Neural cell (in vitro differentiated cells): ENCODE measurements around the gene KLHL22. TPM values are rescaled to one million over a fixed set of nuclear protein-coding genes. Genes with fewer than 3 reads are reported as not detected.

Experiments
- H2AFZ ChIP-seq: fragments of 200-600, 300-800 bp; sonication (generic), shearing (Covaris generic); 2 replicates; pipeline ENCODE4 v1.6.0; 2014; ENCODE audit warnings: low read depth, mild to moderate bottlenecking, antibody characterized with exemption, low read length, moderate library complexity
- H3F3A ChIP-seq: fragments of 200-600 bp; shearing (Covaris generic); 2 replicates; pipeline ENCODE4 v1.6.1; 2016; ENCODE audit warnings: mild to moderate bottlenecking, moderate library complexity, mixed read lengths, antibody characterized with exemption, low read length; ENCODE audit not compliant: insufficient read depth, poor library complexity, severe bottlenecking
- H3K27ac ChIP-seq: fragments of 200-600, 300-800 bp; sonication (generic), shearing (Covaris generic); 2 replicates; pipeline ENCODE4 v1.5.1; 2014; ENCODE audit warnings: mild to moderate bottlenecking, low read length, moderate library complexity
- H3K27me3 ChIP-seq: fragments of 300-800, 200-600 bp; sonication (generic), shearing (Covaris generic); 2 replicates; pipeline ENCODE4 v1.6.0; 2014; ENCODE audit warnings: mild to moderate bottlenecking, low read depth, low read length, moderate library complexity; ENCODE audit not compliant: insufficient read depth
- H3K36me3 ChIP-seq: fragments of 300-800, 200-600 bp; sonication (generic), shearing (Covaris generic); 2 replicates; pipeline ENCODE4 v1.5.1; 2014; ENCODE audit warnings: mild to moderate bottlenecking, antibody characterized with exemption, low read length, moderate library complexity; ENCODE audit not compliant: insufficient read depth
- H3K4me2 ChIP-seq: fragments of 300-800, 200-600 bp; sonication (generic), shearing (Covaris generic); 2 replicates; pipeline ENCODE4 v1.6.0; 2014; ENCODE audit warnings: mild to moderate bottlenecking, low read length
- H3K4me3 ChIP-seq: fragments of 300-800, 200-600 bp; sonication (generic), shearing (Covaris generic); 2 replicates; pipeline ENCODE4 v1.5.1; 2014; ENCODE audit warnings: mild to moderate bottlenecking, low read length, moderate library complexity
- H3K79me2 ChIP-seq: fragments of 200-600 bp; shearing (Covaris generic); replicated peaks from 2 replicates; pipeline ENCODE4 v1.6.0; 2014; ENCODE audit warnings: mild to moderate bottlenecking, low read length, moderate library complexity; ENCODE audit not compliant: insufficient read depth
- H3K9ac ChIP-seq: fragments of 300-800, 200-600 bp; sonication (generic), shearing (Covaris generic); 2 replicates; pipeline ENCODE4 v1.6.1; 2016; ENCODE audit warnings: mild to moderate bottlenecking, low read length, mixed read lengths
- H3K9me2 ChIP-seq: fragments of 200-600 bp; shearing (Covaris generic); 2 replicates; pipeline ENCODE4 v1.6.1; 2016; ENCODE audit warnings: mild to moderate bottlenecking, low read length, mixed read lengths; ENCODE audit not compliant: insufficient read depth
- H3K9me3 ChIP-seq: fragments of 200-600, 300-800 bp; sonication (generic), shearing (Covaris generic); 2 replicates; pipeline ENCODE4 v1.6.1; 2016; ENCODE audit warnings: mild to moderate bottlenecking, mixed run types, low read length, moderate library complexity, mixed read lengths
- H4K20me1 ChIP-seq: fragments of 200-600 bp; shearing (Covaris generic); 2 replicates; pipeline ENCODE4 v1.6.1; 2016; ENCODE audit warnings: mild to moderate bottlenecking, mixed run types; ENCODE audit not compliant: insufficient read depth
- CTCF ChIP-seq: fragments of 450-650 bp; IDR thresholded peaks from 2 replicates; pipeline ENCODE4 v1.5.1; 2014; ENCODE audit warnings: antibody characterized with exemption, mild to moderate bottlenecking, moderate library complexity; ENCODE audit not compliant: poor library complexity, severe bottlenecking
- EP300 ChIP-seq: fragments of 450-650 bp; conservative IDR thresholded peaks from 2 replicates; pipeline ENCODE4 v1.6.1; 2014; ENCODE audit warnings: antibody characterized with exemption, mild to moderate bottlenecking, moderate library complexity; ENCODE audit not compliant: poor library complexity, severe bottlenecking
- EZH2 ChIP-seq: fragments of 200-600, 300-800 bp; shearing (Covaris generic), sonication (generic); IDR thresholded peaks from 2 replicates; pipeline ENCODE4 v1.6.1; 2014; ENCODE audit warnings: antibody characterized with exemption, low read length, borderline replicate concordance, mild to moderate bottlenecking; ENCODE audit not compliant: insufficient read depth, poor library complexity, severe bottlenecking
- MXI1 ChIP-seq: fragments of 450-650 bp; conservative IDR thresholded peaks from 2 replicates; pipeline ENCODE4 v1.6.1; 2014; ENCODE audit warnings: antibody characterized with exemption, mild to moderate bottlenecking; ENCODE audit not compliant: poor library complexity, severe bottlenecking
- POLR2AphosphoS5 ChIP-seq: IDR thresholded peaks from 2 replicates; pipeline ENCODE4 v1.6.1; 2012
- RAD21 ChIP-seq: fragments of 450-650 bp; conservative IDR thresholded peaks from 2 replicates; pipeline ENCODE4 v1.6.1; 2014; ENCODE audit warnings: antibody characterized with exemption, mild to moderate bottlenecking, moderate library complexity
- REST ChIP-seq: IDR thresholded peaks from 2 replicates; pipeline ENCODE4 v1.6.1; 2012; ENCODE audit warnings: borderline replicate concordance
- SMC3 ChIP-seq: fragments of 450-650 bp; conservative IDR thresholded peaks from 2 replicates; pipeline ENCODE4 v1.6.1; 2014; ENCODE audit warnings: antibody characterized with exemption, mild to moderate bottlenecking, moderate library complexity; ENCODE audit not compliant: poor library complexity
- TAF1 ChIP-seq: IDR thresholded peaks from 2 replicates; pipeline ENCODE4 v1.6.1; 2012; ENCODE audit warnings: low read depth
- polyA plus RNA-seq: library from polyadenylated mRNA; depleted of rRNA; stranded (reverse); fragments of >200 nt; gene quantifications from 2 replicates; pipeline ENCODE4 v1.2.3, GENCODE V29; 2014

The KLHL22 gene
- polyA plus RNA-seq, 1 donor from 2014 or later, result 59.5 TPM

- Histone ChIP-seq H4K20me1 (peaks cover 1% of the 10 kb centered on the region), H3K9ac (no peak overlapping the region)
Observed at GRCh38 chr22:20433191-20433590, 62.4 kb downstream of the KLHL22 start.

GRCh38 chr22:20432244-20432686 lies 63.3 kb downstream of the KLHL22 start:
- peaks cover 76% of the 10 kb centered on the region for H3K27me3 ChIP-seq
- TF ChIP-seq SMC3 (no peak), REST (no peak), RAD21 (no peak), MXI1 (no peak), CTCF (no peak), POLR2AphosphoS5 (no peak), EP300 (no peak), TAF1 (no peak)

More at GRCh38 chr22:20433191-20433590, 62.4 kb downstream of the KLHL22 start:
- no peaks in the 10 kb centered on the region for H3K9me3 ChIP-seq
- H3K4me3 ChIP-seq, result no peak overlapping the region
- H3F3A ChIP-seq, result no peaks in the 10 kb centered on the region
- H2AFZ ChIP-seq, result no peak overlapping the region
- H3K4me2 ChIP-seq, result no peak overlapping the region
- peaks cover 83% of the 10 kb centered on the region for H3K27me3 ChIP-seq
- no peaks in the 10 kb centered on the region for H3K9me2 ChIP-seq
- H3K79me2 ChIP-seq, result no peaks in the 10 kb centered on the region
- H3K27ac ChIP-seq, result no peak overlapping the region
- H3K36me3 ChIP-seq, result no peaks in the 10 kb centered on the region
- no peak for TF ChIP-seq REST
- TF ChIP-seq EZH2, result no peak
- TF ChIP-seq EP300, result no peak
- TF ChIP-seq CTCF, result no peak
- no peak for TF ChIP-seq RAD21
- TF ChIP-seq SMC3, result no peak

More at GRCh38 chr22:20432244-20432686, 63.3 kb downstream of the KLHL22 start:
- Histone ChIP-seq H4K20me1 (no peaks in the 10 kb centered on the region), H3K9me2 (no peaks in the 10 kb centered on the region), H3K9me3 (no peaks in the 10 kb centered on the region), H3K4me2 (no peak overlapping the region), H3K79me2 (no peaks in the 10 kb centered on the region), H3K36me3 (no peaks in the 10 kb centered on the region), H3F3A (no peaks in the 10 kb centered on the region), H2AFZ (no peak overlapping the region), H3K9ac (no peak overlapping the region), H3K4me3 (no peak overlapping the region), H3K27ac (no peak overlapping the region)
